GM19397 (cell line): ENCODE measurements around the gene NYAP1.
A peak's percentile ranks its signal among the peaks of the same experiment; 100 is the strongest.

ENCODE experiments used
- ATAC-seq: cut with Tn5 transposase; IDR thresholded peaks from one replicate; pipeline ENCODE4 v1.9.1; 2021; ENCODE audit warnings: mild to moderate bottlenecking, moderate library complexity; ENCODE audit not compliant: unreplicated experiment

Gene NYAP1

DNA sequence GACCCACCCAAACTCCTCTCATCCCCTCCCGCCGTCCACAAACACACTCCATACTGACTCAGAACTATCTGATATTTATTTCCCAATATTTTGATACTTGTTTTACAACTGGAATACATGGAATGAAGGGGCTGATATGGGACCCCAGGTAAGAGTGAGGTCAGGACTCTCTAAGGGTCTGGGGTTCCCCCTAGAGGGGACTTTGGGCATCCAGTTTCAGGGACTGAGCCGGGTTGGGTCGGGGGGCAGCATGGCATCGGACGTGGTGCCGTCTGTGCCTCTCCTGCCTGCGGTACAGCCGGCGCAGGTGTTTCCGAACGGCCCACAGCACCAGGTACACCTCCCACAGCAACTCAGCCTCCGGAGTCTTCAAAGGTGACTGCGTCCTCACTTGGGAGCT, 27.2 kb upstream of the NYAP1 start:
- no peak for ATAC-seq

DNA sequence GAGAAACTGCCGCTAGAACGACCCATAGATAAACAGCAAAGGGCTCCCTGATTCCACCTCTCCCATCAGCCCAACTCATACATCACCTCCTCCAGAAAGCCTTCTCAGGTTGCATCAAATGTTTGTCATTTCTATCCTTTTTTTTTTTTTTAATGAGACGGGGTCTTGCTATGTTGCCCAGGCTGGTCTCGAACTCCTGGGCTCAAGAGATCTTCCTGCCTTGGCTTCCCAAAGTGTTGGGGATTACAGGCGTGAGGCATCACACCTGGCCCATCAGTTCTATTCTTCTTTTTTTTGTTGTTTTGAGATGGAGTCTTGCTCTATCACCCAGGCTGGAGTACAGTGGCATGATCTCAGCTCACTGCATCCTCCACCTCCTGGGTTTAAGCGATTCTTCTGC, 26.7 kb upstream of the NYAP1 start:
- ATAC-seq = no peak

DNA sequence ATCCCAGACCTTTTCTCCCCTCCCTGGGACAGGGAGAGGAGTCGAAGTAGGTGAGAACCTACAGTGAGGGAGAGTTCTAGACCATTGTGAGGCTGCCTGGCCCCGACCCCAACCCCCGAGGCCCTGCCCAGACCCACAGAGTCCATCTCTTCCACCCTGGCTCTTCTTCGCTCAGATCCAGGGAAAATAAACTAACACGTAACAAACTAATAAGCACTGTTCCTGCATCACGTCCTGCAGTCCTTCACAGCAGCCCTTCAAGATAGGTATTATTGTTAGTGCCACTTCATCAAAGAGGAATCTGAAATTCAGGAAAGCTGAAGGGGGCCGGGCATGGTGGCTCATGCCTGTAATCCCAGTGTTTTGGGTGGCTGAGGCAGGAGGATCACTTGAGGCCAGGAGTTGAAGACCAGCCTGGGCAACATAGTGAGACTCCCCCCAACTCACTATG, 19.5 kb upstream of the NYAP1 start, which contains the start of gene SPACDR:
Gene SPACDR, minus strand, starts transcription at position 51 of the 451 bp plus-strand sequence. CDS start 235 bp downstream, outside the sequence.
- no peak for ATAC-seq

DNA sequence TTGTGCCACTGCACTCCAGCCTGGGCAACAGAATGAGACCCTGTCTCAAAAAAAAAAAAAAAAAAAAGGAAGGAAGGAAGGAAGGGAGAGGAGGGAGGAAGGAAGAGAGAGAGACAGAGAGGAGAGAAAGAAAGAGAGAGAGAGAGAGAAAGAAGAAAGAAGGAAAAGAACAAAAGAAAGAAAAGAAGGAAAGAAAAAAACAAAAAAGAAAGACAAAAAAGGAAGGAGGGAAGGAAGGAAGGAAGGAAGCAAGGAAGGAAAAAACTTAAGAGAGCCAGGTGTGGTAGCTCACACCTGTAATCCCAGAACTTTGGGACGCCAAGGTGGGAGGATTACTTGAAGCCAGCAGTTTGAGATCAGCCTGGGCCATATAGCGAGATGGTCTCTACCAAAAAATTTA, 18.9 kb upstream of the NYAP1 start:
- no peak for ATAC-seq

DNA sequence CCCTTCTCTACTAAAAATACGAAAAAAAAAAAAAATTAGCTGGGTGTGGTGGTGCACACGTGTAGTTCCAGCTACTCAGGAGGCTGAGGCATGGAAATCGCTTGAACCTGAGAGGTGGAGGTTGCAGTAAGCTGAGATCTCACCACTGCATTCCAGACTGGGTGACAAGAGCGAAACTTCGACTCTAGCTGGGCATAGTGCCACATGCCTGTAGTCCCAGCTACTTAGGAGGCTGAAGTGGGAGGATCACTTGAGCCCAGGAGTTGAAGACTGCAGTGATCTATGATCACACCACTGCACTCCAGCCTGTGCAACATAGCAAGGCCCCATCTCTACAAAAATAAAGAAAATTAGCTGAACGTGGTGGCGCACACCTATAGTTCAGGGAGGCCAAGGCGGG, 18.4 kb upstream of the NYAP1 start:
- ATAC-seq = no peak

DNA sequence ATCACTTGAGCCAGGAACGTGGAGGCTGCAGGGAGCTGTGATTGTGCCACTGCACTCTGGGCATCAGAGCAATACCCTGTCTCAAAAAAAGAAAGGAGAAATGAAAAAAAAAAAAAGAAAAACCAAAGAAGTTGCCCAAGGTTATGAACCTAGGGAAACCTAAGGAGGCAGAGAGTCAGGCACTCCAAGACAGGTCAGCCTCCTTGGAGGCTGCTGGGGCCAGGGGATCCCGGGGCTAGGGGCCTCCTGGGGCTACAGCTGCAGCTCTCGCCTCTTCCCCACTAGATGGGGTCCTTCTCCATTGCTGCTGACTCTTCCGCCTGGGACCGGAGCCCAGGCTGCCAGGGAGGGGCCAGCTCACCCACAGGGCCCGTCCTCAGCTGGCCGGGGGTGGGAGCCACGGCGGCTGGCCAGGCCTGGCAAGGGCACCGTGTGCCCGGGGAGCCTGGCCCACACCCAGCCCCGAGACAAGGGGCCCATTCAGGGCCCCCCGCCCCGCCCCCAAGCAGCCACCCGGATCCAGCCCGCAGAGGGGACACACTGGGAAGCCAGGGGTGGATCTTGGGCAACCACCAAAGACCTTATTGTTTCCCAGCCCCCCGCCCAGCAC, 17.9 kb upstream of the NYAP1 start:
- no peak for ATAC-seq

DNA sequence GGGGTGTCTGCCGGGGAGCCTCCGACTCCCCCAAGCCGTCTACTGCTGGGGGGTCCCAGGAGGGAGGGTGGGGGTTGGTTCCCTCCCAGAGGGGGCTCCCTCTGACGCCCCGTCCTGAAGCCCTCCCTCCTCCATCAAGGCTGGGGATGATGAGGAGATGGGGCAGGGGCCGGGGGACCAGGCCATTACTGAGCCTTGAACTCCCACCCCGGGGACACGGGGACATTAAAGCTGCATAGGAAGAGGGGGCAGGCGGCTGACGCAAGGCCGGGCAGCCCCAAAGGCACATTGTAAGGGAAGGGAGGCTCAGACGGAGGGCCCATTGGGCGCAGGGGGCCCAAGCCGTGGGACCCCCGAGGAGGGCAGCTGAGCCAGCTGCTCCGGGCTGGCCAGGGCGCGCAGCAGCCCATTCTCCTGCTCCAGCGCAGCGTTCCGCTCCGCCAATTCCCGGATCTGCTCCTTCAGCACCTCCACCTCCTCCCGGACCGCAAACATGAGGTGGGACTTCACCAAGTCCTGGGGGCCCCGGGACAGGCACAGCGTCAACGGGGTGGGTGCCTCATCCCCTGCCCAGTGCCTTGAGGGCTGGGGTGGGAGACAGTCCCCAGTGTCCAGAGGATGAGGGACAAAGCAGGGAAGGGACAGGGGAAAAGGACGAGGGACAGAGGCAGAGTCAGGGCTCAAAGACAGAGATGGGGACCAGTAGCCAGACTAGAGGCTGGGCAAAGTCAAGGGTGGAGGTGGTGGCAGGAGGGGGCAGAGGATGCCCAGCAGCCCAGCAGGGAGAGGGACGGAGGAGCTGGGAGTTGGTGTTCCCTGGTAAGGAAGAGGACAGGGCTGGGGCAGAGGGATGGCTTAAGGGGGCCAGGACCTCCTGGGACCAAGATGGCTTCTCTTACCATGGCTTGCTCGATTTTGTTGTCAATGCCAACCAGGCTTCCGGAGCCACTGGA, 16.8 kb upstream of the NYAP1 start:
- ATAC-seq = no peak

DNA sequence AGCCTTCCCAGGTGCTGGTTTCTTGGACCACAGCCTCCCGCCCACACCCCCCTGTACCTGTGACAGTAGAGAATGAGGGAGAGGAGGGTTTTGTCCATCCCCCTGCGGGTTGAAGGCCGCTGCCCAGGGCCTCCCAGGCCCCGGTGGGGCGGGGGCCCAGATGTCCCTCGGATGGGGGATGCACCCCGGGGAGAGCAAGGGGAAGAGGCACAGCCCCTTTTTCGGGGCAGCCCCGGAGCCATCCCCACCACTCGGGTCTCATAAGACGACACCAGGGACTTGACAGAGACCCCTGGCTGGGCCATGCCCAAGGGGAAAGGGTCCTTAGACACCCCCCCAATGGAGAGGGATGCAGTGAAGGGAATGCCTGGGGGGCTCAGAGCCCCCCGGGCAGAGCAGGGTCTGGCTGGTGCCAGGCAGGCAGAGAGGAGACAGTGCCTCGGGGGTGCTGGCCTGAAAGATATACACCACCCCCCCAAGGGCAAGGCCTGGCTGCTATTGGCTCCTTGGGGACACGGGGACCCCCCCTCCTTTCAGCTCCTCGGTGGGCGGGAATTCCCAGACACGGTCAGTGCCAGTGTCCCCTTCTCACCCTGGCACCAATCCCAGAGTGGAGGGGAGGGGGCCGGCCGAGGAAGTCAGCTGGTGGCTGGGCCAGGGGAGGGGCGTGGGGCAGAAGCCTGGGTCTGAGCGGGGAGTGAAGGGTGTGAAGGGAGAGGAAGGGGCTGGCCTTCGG, 15.9 kb upstream of the NYAP1 start:
- ATAC-seq = no peak

DNA sequence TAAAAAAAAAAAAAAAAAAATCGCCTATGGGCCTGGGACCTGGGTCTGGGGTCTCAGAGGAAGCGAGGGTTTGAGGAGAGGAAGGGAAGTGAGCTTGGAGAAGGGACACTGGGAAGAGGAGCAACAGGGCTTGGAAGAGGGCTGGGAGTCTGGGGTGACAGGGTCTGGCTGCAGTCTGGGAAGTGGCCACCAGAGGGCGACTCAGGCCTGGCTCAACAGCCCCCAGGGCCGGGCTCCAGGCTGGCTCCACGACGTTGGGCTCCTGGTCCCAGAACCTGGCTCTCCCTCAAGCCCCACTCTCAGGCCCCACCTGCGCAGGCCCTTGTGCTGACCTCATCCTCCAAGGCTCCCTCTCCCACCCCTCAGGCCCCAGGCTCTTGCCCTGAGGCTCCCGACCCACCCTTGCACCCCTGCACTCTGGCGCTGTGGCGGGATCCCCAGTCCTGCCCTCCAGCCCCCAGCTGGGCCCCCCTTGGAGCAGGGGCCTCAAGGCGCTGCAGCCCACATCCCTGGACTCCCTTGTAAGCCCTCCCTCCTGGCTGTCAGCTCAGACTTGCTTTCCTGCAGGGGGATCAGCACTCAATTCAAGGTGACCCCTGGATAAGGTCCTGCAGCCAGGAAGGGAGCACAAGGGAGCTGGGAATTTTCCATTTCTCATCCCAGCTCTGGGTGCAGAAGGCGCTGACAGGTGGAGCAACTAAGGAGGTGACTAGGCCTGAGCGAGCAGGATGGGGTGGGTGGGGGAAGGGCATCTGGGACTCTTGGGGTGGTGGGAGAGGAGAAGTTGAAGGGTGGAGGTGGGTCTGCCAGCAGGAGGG, 14.3 kb upstream of the NYAP1 start:
- peak; percentile 57 for ATAC-seq

DNA sequence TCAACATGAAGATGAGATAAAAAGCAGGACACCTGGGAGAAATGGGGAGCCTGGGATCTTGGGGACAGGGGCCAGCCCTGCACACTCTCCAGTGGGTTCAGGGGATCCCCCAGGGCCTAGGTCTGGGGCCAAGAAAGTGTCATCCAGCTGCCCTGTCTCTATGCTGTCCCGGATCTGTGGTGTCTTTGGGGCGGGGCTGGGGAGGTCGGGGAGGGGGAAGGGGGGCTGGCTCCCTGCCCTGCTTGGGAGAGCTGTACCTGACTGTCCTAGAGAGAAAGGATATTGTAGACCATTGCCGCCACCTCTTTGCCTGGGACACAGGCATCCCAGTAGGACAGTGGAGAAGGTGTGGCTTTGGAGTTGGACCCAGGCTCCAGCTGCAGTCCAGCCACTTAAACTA, 12.7 kb upstream of the NYAP1 start:
- no peak for ATAC-seq

DNA sequence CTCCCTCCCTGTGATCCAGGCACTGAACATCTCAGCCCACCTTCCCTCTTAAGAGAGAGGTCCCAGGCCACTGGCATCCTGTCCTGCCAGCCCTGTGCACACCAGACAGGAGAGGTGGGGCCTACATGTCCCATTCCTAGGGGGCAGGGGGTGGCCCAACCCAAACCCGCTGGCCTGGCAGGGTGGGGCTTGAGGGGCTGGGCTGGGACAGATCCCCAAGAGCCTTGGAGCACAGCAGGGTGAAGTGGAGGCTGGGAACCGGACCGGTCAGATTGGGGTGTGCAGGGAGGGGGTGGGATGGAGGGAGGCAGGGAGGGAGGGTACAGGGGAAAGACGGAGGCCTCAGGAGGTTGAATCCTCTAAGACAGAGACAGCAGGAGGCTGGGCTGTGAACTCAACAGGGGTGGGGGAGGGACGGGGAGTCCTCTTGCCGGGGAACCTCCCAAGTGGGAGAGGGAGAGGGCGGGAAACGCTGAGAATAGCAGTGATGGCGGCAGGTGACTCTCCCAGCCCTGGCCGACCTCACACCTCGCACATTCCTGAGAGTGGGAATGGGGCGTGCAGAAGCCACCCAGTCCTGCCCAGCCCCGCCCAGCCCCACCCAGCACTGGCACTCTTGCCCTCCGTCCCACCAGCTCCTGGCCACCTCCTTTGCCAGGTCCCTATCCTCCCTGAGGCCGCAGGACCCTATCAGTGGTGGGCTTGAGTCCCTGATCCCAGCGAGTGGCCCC, 11.4 kb upstream of the NYAP1 start:
- ATAC-seq = no peak

DNA sequence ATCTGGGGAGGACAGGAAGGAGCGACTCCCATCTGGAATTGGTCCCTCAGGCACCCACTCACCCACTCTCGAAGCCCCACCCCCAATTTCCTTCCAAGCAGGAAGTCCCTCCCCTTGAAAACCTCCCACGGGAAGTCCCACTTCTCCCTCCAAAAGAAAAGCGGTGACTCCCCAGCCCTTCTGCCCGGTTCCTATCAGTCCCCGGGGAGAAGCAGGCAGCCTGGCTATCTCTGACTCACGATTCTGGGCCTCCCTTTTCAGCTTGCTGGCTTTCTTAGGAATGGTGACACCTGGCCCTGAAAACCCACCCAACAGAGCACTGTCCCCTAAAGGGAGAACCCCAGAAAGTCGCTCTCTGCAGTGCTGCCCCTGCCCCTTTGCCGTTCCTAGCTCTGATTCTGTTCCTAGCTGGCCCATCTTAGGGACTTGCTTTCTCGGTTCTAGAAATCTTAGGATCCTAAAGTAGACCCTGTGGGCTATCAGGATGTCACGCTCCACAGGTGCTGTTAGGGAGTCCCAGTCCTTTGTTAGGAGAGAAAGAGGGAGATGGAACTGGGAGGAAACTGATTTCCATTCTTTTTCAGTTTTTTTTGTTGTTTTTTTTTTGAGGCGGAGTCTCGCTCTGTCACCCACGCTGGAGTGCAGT, 10.8 kb upstream of the NYAP1 start:
- no peak for ATAC-seq

DNA sequence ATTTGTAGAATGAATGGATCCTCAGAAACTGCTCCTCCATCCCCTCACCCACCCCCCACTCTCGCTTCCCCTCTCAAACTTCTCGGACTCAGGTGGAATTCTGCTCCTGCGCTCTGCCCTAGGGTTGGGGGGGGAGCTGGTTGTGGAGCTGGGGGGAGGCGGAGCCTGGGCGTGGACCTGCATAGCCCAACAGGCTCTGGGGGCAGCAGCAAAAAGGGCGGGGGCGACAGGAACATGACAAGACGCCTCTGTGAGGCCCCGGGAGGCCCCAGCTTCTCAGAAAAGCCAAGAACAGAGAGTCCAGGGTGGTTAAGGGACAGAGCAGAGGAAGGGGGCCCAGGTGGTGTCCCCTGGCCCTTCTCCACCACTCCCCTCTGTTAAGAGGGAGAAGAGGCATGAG, 8.2 kb upstream of the NYAP1 start:
- no peak for ATAC-seq

DNA sequence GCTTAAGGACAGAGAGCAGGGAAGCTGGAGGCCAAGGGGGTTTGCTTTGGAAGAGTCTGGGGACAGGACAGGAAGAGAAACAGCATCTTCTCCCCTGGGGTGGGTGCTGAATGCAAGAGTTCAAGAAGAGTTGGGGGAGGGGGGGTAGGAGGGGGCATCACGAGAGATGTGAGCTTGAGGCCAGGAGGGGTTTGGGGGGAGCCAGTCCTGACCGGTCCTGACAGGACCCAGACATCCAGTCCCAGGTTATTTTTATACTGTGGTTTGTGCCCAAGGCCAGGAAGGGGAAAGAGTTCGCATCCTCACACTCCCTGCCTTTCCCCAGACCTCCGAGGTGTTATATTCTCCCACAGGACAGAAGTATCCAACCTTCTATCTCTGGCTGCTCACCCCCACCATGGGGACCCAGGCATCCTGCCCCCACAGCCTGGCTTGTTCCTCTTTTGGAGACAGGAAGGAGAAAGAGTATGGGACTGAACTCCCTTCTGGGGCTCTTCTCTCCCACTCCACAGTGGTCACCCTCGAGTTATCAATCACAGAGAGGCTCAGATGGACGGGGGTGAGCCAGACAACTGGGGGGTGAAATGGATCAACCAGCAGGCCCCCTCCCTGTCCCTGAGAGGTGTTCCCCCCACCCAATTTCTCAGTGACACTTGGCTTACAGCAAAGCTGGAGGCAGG, 7.5 kb upstream of the NYAP1 start:
- no peak for ATAC-seq

DNA sequence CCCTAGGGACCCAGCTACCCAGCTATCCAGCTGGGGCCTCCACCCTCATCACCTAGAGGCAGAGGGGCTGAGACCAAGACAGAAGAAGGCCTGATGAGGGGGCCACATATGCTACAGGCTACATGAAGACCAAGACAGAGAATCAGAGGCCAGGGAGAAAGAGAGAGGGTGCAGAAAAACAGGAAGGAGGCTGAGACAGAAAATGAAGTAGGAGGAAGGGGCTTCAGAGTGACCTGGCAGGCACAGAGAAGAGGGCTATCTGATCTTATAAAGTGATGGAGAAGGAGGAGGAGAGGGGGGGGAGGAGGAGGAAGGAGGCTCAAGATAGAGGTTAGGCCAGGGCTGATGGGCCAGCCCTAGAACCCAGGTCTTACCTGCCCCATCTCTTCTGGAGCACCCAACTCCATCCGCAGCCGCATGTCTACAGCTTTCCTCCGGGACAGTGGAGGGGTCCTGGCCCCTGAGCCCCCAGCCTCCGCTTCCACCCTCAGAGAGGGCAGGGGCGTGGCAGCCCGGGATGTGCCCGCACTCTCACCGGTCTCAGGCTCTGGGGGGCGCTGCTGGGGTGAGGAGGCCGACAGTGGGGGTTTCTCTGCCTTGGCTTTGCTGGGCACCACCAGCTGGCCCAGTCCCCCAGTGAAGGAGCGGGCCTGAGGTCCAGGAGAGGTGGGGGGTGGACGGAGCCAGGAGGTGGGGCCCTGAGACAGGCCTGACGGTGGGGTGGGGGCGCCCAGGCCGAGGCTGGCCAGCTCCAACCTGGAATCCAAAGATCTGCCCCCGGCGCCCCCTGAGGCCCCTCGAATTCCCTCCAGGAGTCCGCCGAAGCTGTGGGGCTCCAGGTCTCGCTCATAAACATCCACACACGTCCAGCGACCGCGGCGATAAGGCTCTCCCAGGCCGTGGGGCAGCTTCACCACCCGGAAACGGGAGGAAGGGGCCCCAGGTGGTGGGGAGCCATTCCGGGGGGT, 6.5 kb upstream of the NYAP1 start:
- no peak for ATAC-seq

DNA sequence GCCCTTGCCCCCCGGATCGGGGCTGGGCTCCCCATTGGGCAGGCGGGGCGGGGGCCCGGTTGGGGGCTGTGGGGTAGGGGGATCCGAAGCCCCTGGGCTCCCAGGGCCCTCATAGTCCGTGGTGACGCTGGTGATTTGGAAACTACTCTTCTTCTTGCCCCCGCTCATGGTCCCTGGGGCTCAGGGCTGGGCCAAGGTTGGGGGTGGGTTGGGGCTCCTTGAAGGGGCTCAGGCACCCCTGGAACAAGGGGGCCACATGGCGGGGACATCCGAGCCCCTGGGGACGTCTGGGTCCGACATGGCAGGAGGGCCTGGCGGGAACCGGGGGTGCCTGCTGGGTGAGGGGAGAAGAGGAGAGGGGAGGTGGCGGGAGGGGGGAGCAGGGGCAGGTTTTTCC, 5.9 kb upstream of the NYAP1 start:
- no peak for ATAC-seq

DNA sequence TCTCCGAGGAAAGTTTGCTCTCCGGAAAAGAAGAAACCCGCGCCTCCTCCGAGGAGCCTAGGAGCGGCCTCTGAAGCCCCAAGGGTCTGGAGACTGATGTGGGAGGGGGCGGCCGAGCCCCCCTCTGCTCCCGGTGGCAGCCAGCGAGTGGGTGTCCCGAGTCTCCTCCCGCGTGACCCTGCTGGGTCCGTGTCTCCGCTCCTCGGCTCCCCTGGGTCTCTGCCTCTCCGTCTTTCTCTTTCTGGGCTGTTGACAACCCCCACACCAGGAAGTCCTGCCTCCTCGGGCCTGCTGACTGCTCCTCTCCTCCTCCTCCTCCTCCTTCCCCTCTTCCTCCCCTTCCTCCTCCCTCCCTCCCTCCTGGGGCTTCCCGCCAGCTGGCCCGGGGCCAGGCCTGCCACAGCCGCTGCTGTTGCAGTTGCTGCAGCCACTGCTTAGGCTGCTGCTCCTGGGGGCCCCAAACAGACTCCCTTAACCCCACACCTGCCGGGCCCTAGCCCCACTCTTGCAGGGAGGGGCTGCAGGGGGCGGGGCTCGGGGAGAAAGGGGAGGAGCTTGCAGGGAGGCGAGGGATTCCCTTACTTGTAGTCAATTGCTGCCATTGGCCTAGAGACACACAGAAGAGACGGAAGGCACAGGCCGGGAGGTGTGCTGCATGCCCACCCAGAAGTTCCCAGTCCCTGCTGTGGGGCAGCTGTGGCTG, 4.6 kb upstream of the NYAP1 start, which contains the start of gene TSC22D4:
Gene TSC22D4, minus strand, starts transcription at position 257 of the 703 bp plus-strand sequence. CDS start 1,176 bp downstream, outside the sequence.
- ATAC-seq = peak; percentile 60
